ENCODE results near the gene PACRG.

The PACRG gene

DNA sequence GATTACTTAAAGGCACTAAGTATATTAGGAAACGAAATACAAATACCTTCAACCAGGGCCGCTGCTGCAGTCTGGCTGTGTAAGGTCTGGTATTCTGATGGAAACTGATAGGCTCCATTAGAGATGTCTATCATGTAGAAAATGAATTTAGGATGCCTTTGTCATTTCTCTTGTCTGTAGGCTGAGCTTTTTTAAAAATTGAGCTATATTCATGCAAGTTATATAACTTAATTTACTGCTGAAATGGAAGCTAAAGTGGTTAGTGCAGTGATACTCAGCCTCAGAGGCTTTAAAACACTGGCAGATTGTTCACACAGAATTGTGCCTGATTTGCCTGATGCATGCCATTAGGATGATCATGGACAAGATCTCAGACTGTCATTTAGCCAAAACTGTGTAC lies 400.6 kb downstream of the PACRG start (continued):
- TF ChIP-seq, protein P1, sequence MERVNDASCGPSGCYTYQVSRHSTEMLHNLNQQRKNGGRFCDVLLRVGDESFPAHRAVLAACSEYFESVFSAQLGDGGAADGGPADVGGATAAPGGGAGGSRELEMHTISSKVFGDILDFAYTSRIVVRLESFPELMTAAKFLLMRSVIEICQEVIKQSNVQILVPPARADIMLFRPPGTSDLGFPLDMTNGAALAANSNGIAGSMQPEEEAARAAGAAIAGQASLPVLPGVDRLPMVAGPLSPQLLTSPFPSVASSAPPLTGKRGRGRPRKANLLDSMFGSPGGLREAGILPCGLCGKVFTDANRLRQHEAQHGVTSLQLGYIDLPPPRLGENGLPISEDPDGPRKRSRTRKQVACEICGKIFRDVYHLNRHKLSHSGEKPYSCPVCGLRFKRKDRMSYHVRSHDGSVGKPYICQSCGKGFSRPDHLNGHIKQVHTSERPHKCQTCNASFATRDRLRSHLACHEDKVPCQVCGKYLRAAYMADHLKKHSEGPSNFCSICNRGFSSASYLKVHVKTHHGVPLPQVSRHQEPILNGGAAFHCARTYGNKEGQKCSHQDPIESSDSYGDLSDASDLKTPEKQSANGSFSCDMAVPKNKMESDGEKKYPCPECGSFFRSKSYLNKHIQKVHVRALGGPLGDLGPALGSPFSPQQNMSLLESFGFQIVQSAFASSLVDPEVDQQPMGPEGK (CRISPR knock-in tag; IDR thresholded peaks at IDR 0.05; ENCODE audit: borderline replicate concordance): no peak
- TF ChIP-seq, protein P2, sequence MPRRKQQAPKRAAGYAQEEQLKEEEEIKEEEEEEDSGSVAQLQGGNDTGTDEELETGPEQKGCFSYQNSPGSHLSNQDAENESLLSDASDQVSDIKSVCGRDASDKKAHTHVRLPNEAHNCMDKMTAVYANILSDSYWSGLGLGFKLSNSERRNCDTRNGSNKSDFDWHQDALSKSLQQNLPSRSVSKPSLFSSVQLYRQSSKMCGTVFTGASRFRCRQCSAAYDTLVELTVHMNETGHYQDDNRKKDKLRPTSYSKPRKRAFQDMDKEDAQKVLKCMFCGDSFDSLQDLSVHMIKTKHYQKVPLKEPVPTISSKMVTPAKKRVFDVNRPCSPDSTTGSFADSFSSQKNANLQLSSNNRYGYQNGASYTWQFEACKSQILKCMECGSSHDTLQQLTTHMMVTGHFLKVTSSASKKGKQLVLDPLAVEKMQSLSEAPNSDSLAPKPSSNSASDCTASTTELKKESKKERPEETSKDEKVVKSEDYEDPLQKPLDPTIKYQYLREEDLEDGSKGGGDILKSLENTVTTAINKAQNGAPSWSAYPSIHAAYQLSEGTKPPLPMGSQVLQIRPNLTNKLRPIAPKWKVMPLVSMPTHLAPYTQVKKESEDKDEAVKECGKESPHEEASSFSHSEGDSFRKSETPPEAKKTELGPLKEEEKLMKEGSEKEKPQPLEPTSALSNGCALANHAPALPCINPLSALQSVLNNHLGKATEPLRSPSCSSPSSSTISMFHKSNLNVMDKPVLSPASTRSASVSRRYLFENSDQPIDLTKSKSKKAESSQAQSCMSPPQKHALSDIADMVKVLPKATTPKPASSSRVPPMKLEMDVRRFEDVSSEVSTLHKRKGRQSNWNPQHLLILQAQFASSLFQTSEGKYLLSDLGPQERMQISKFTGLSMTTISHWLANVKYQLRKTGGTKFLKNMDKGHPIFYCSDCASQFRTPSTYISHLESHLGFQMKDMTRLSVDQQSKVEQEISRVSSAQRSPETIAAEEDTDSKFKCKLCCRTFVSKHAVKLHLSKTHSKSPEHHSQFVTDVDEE (CRISPR knock-in tag; IDR thresholded peaks at IDR 0.05): peak; percentile 96
- TF ChIP-seq TCF4 (CRISPR knock-in tag; IDR thresholded peaks at IDR 0.05; ENCODE audit: borderline replicate concordance) (peak; percentile 83), GLIS3 (CRISPR knock-in tag; IDR thresholded peaks at IDR 0.05) (peak; percentile 72; the same call in 1 of the 2 replicates)

- TF ChIP-seq, protein P1 (CRISPR knock-in tag; IDR thresholded peaks at IDR 0.05; ENCODE audit: borderline replicate concordance): no peak
- TF ChIP-seq RARB (CRISPR knock-in tag; IDR thresholded peaks at IDR 0.05) (no peak), ZNF70 (CRISPR knock-in tag; IDR thresholded peaks at IDR 0.05) (no peak), TCF4 (CRISPR knock-in tag; IDR thresholded peaks at IDR 0.05; ENCODE audit: borderline replicate concordance) (no peak), TOX (CRISPR knock-in tag; IDR thresholded peaks at IDR 0.05; ENCODE audit: borderline replicate concordance) (no peak), ISL1 (CRISPR knock-in tag; IDR thresholded peaks at IDR 0.05) (peak; percentile 94)
- ATAC-seq: peak; percentile 45; the same call in 1 of the 3 replicates
Observed at GRCh38 chr6:163132050-163132750, 404.4 kb downstream of the PACRG start.

GRCh38 chr6:163133017-163133416 lies 405.2 kb downstream of the PACRG start:
- no peak for ATAC-seq
- no peak for TF ChIP-seq OSR1 (CRISPR knock-in tag; IDR thresholded peaks at IDR 0.05)
- no peak for TF ChIP-seq ZNF8 (CRISPR knock-in tag; IDR thresholded peaks at IDR 0.05)
- TF ChIP-seq, protein P2 (CRISPR knock-in tag; IDR thresholded peaks at IDR 0.05): no peak
- TF ChIP-seq ZFP30 (CRISPR knock-in tag; IDR thresholded peaks at IDR 0.05): no peak
- TF ChIP-seq CREB5 (CRISPR knock-in tag; IDR thresholded peaks at IDR 0.05; ENCODE audit: low read depth): no peak
- no peak for TF ChIP-seq ZNF70 (CRISPR knock-in tag; IDR thresholded peaks at IDR 0.05)
- TF ChIP-seq BACH2 (CRISPR knock-in tag; IDR thresholded peaks at IDR 0.05; ENCODE audit: borderline replicate concordance): no peak

DNA sequence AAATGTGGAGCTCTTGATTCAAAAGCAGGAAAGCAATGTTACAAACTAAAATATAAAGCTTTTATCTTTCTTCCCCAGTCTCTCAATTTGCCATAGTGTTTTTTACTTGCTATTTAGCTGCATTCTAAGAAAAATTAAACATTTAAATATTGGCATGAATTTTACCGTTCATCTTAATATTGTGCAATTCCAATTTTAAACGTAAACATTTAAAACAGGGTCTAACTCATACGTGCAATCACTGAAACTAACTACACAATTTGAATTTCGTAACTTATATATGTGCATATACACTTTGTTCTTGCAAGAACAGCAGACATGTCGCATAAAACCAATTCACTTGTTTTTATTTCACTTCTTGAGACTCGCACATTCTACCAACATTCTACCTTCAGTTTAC lies 405.9 kb downstream of the PACRG start:
- no peak for TF ChIP-seq ISL1 (CRISPR knock-in tag; IDR thresholded peaks at IDR 0.05)
- no peak for TF ChIP-seq ZNF565 (CRISPR knock-in tag; conservative IDR thresholded peaks at IDR 0.05; ENCODE audit: low read depth)
- TF ChIP-seq ZNF70 (CRISPR knock-in tag; IDR thresholded peaks at IDR 0.05): no peak
- no peak for TF ChIP-seq TCF4 (CRISPR knock-in tag; IDR thresholded peaks at IDR 0.05; ENCODE audit: borderline replicate concordance)
- no peak for TF ChIP-seq BACH2 (CRISPR knock-in tag; IDR thresholded peaks at IDR 0.05; ENCODE audit: borderline replicate concordance)
- no peak for TF ChIP-seq ARNTL (CRISPR knock-in tag; IDR thresholded peaks at IDR 0.05; ENCODE audit: borderline replicate concordance, low read depth)
- no peak for TF ChIP-seq TOX (CRISPR knock-in tag; IDR thresholded peaks at IDR 0.05; ENCODE audit: borderline replicate concordance)
- TF ChIP-seq PPARA (CRISPR knock-in tag; IDR thresholded peaks at IDR 0.05; ENCODE audit: borderline replicate concordance): no peak
- no peak for TF ChIP-seq OSR1 (CRISPR knock-in tag; IDR thresholded peaks at IDR 0.05)
- ATAC-seq: no peak
